Measurements from ENCODE around the gene TMEM256. TPM values are rescaled to one million over a fixed set of nuclear protein-coding genes. Genes with fewer than 3 reads are reported as not detected.

The TMEM256 gene
- total RNA-seq, 1 experiment from 2014 or later: 151 TPM

DNA sequence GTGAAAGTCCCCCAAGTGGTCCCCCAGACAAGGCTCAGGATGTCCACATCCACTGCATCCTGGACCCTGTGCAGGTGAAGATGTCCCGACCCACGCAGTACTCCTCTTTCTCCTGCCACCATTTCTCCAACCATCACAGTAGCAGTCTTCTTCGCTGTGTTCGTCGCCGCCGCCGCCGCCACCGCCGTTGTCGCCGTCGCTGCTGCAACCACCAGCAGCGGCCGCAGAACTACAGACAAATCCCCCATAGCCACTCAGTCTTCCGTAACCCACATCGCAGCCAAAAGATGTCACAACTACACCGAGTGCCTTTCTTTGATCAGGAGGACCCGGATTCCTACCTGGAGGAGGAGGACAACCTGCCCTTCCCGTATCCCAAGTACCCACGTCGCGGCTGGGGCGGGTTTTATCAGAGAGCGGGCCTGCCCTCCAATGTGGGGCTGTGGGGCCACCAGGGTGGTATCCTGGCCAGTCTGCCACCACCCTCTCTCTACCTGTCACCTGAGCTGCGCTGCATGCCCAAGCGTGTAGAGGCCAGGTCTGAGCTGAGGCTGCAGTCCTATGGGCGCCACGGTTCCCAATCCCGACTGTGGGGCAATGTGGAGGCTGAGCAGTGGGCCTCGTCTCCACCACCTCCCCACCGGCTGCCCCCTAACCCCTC, 22.4 kb upstream of the TMEM256 start:
- no peak overlapping the region for H2AFZ ChIP-seq (ENCODE audit: low read length)
- no peak overlapping the region for H2BK120ac ChIP-seq (ENCODE audit: low read depth, low read length, poor library complexity, severe bottlenecking)
- H2BK12ac ChIP-seq (ENCODE audit: insufficient read length, low read depth, low read length): no peak overlapping the region
- no peak overlapping the region for H2BK5ac ChIP-seq (ENCODE audit: insufficient read length, low read length)
- H3K18ac ChIP-seq (ENCODE audit: insufficient read length, low read depth, low read length): no peak overlapping the region
- H3K56ac ChIP-seq (ENCODE audit: insufficient read length, low read depth, low read length): no peak overlapping the region
- H2BK20ac ChIP-seq (ENCODE audit: low read depth, low read length, poor library complexity, severe bottlenecking): no peak overlapping the region
- H3K36me3 Mint-ChIP-seq (ENCODE audit: insufficient read depth in 1 of 3, low read depth in 3 of 3): no peaks in the 10 kb centered on the region
- H3K9me3 Mint-ChIP-seq: no peaks in the 10 kb centered on the region; a peak in 1 of 5 replicates
- H3K14ac ChIP-seq (ENCODE audit: insufficient read depth, low read length): no peak overlapping the region
- no peaks in the 10 kb centered on the region for H3K4me1 Mint-ChIP-seq
- DNase-seq: no peak
- no peak overlapping the region for H4K5ac ChIP-seq (ENCODE audit: insufficient read length, low read depth, low read length)
- no CpG with 5 or more reads among the region's 33 CpGs for WGBS (ENCODE audit: extremely low coverage, insufficient read length, low lambda C conversion rate)
- H3K4me2 ChIP-seq (ENCODE audit: insufficient read depth, insufficient read length, low read length): no peak overlapping the region
- H3K27me3 Mint-ChIP-seq (ENCODE audit: low read depth): peaks cover 13% of the 10 kb centered on the region
- no peaks in the 10 kb centered on the region for H3K79me2 ChIP-seq (ENCODE audit: insufficient read depth, low read length)
- H3K4ac ChIP-seq (ENCODE audit: low read depth, low read length): no peak overlapping the region
- H3K9ac ChIP-seq (ENCODE audit: extremely low read depth, insufficient read length, low read length): no peak overlapping the region
- no peak overlapping the region for H3T11ph ChIP-seq (ENCODE audit: low read length)
- H2BK15ac ChIP-seq (ENCODE audit: low read depth, low read length): no peak overlapping the region
- H2AK5ac ChIP-seq (ENCODE audit: insufficient read length, low read length): no peak overlapping the region
- no peaks in the 10 kb centered on the region; the same call in 1 of the 2 replicates for H3K27me3 ChIP-seq (ENCODE audit: insufficient read depth, low read length)
- H4K20me1 ChIP-seq (ENCODE audit: control insufficient read depth, insufficient read depth, insufficient read length): no peaks in the 10 kb centered on the region
- H3K4me1 ChIP-seq (ENCODE audit: insufficient read depth, low read length): no peaks in the 10 kb centered on the region
- H4K8ac ChIP-seq (replicated peaks; ENCODE audit: insufficient read length, low read depth, low read length): no peak overlapping the region
- H3K27ac Mint-ChIP-seq: no peak overlapping the region; a peak in 1 of 7 replicates
- TF ChIP-seq, protein P1, sequence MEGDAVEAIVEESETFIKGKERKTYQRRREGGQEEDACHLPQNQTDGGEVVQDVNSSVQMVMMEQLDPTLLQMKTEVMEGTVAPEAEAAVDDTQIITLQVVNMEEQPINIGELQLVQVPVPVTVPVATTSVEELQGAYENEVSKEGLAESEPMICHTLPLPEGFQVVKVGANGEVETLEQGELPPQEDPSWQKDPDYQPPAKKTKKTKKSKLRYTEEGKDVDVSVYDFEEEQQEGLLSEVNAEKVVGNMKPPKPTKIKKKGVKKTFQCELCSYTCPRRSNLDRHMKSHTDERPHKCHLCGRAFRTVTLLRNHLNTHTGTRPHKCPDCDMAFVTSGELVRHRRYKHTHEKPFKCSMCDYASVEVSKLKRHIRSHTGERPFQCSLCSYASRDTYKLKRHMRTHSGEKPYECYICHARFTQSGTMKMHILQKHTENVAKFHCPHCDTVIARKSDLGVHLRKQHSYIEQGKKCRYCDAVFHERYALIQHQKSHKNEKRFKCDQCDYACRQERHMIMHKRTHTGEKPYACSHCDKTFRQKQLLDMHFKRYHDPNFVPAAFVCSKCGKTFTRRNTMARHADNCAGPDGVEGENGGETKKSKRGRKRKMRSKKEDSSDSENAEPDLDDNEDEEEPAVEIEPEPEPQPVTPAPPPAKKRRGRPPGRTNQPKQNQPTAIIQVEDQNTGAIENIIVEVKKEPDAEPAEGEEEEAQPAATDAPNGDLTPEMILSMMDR (conservative IDR thresholded peaks at IDR 0.05): no peak
- H3K79me1 ChIP-seq (ENCODE audit: insufficient read depth, low read depth, low read length, poor library complexity, severe bottlenecking): no peaks in the 10 kb centered on the region
- H3K27ac ChIP-seq (ENCODE audit: insufficient read length, low read depth, low read length): no peak overlapping the region
- H3K23ac ChIP-seq (ENCODE audit: insufficient read length, low read depth, low read length): no peak overlapping the region
- H3K4me3 Mint-ChIP-seq: no peak overlapping the region
- H3K9me3 ChIP-seq (ENCODE audit: control insufficient read depth, low read depth, low read length): no peaks in the 10 kb centered on the region
- H4K91ac ChIP-seq (ENCODE audit: insufficient read length, low read depth, low read length): no peak overlapping the region
- H3K23me2 ChIP-seq (ENCODE audit: insufficient read length, low read depth, low read length, poor library complexity, severe bottlenecking): no peaks in the 10 kb centered on the region

Data from H9 (cell line).